Frontal cortex (tissue), 4 donors: ENCODE results near the gene RPS5. TPM values are rescaled to one million over a fixed set of nuclear protein-coding genes. Genes with fewer than 3 reads are reported as not detected.
"Not testable (repeated sequence)": the region's sequence is repeated elsewhere in the genome, so short reads cannot be mapped to it uniquely, and the experiment has no call there.

ENCODE experiments used
- DNase-seq, 2 donors: peaks; one replicate each; pipeline ENCODE4 v3.0.0; 2012; ENCODE audit warnings: low spot score in 2 of 2
- FAIRE-seq: peaks from 2 replicates; lab custom pipeline; 2012; peaks lifted over from hg19 to GRCh38; lab: Jason Lieb, UNC
- total RNA-seq: library from RNA; depleted of rRNA; stranded (reverse); fragments of >200 nt; gene quantifications from one replicate; pipeline ENCODE4 v1.2.3, GENCODE V29; 2014
- donor health status: control.
- donor health status: control.
- donor health status: control.

RPS5 gene
- total RNA-seq, 1 donor from 2014 or later: 2,200 TPM

GRCh38 chr19:58355908-58356765 is 30.9 kb upstream of the RPS5 start:
- no peak for DNase-seq
- FAIRE-seq: no peak

GRCh38 chr19:58356766-58357480 is 30.1 kb upstream of the RPS5 start:
- no peak for FAIRE-seq
- no peak for DNase-seq

GRCh38 chr19:58357481-58358145 is 29.5 kb upstream of the RPS5 start:
- FAIRE-seq (no peak), DNase-seq (no peak)

- DNase-seq (peak in 1 of 2 donors; percentile 71), FAIRE-seq (no peak)
Measured at GRCh38 chr19:58361900-58362271, 25.2 kb upstream of the RPS5 start.

GRCh38 chr19:58362272-58362994 is 24.6 kb upstream of the RPS5 start, which contains the start of gene ZNF497:
TSS of gene ZNF497 (minus strand) at chr19:58362751. CDS start at chr19:58357635, 5,116 bp downstream.
- FAIRE-seq: no peak

GRCh38 chr19:58364146-58364545 is 22.9 kb upstream of the RPS5 start:
- no peak for FAIRE-seq
- DNase-seq: no peak

More at GRCh38 chr19:58362272-58362994, 24.6 kb upstream of the RPS5 start, which contains the start of gene ZNF497:
- DNase-seq: peak; percentile 100

- DNase-seq (no peak), FAIRE-seq (no peak)
Measured at GRCh38 chr19:58366585-58367430, 20.3 kb upstream of the RPS5 start.

- DNase-seq (no peak), FAIRE-seq (no peak)
Measured at GRCh38 chr19:58367698-58368454, 19.2 kb upstream of the RPS5 start.

GRCh38 chr19:58368561-58369360 is 18.3 kb upstream of the RPS5 start:
- DNase-seq (no peak), FAIRE-seq (no peak)

- no peak for FAIRE-seq
- no peak for DNase-seq
Measured at GRCh38 chr19:58372311-58373133, 14.5 kb upstream of the RPS5 start.

- FAIRE-seq: no peak
- no peak for DNase-seq
Measured at GRCh38 chr19:58374200-58374599, 12.9 kb upstream of the RPS5 start.

- not testable (repeated sequence) for DNase-seq, FAIRE-seq
Measured at GRCh38 chr19:58376724-58377123, 10.3 kb upstream of the RPS5 start.

GRCh38 chr19:58379246-58379645 is 7.8 kb upstream of the RPS5 start:
- no peak for DNase-seq
- no peak for FAIRE-seq

GRCh38 chr19:58380037-58380661 is 6.9 kb upstream of the RPS5 start:
- no peak for DNase-seq
- FAIRE-seq: no peak

GRCh38 chr19:58380662-58381459 is 6.2 kb upstream of the RPS5 start, which contains the start of gene ZNF837:
TSS of gene ZNF837 (minus strand) at chr19:58381030. CDS start at chr19:58369332, 11,698 bp downstream.
- FAIRE-seq (peak; percentile 91), DNase-seq (peak; percentile 96 to 98)
